ENCODE results near the gene MRAP2.
"Not testable (repeated sequence)": the region's sequence is repeated elsewhere in the genome, so short reads cannot be mapped to it uniquely, and the experiment has no call there.

MRAP2 gene

GRCh38 chr6:84032000-84032399 is 1.6 kb upstream of the MRAP2 start:
- DNase-seq (ENCODE audit: low spot score): not testable (repeated sequence)

- DNase-seq (ENCODE audit: low spot score): no peak
Observed at GRCh38 chr6:84035484-84035883, 1.9 kb downstream of the MRAP2 start.

GRCh38 chr6:84037425-84038089 is 4.0 kb downstream of the MRAP2 start:
- no peak for DNase-seq (ENCODE audit: low spot score)

GRCh38 chr6:84042603-84043002 is 9.0 kb downstream of the MRAP2 start:
- DNase-seq (ENCODE audit: low spot score): no peak

GRCh38 chr6:84043555-84043954 is 10.0 kb downstream of the MRAP2 start:
- DNase-seq (ENCODE audit: low spot score): no peak

GRCh38 chr6:84046755-84047154 is 13.2 kb downstream of the MRAP2 start:
- DNase-seq (ENCODE audit: low spot score): no peak

GRCh38 chr6:84048588-84048987 is 15.0 kb downstream of the MRAP2 start:
- DNase-seq (ENCODE audit: low spot score): no peak

GRCh38 chr6:84050408-84050807 is 16.8 kb downstream of the MRAP2 start:
- DNase-seq (ENCODE audit: low spot score): no peak

- DNase-seq (ENCODE audit: low spot score): peak; percentile 91
Observed at GRCh38 chr6:84052204-84052882, 18.8 kb downstream of the MRAP2 start.

GRCh38 chr6:84052883-84053241 is 19.3 kb downstream of the MRAP2 start:
- DNase-seq (ENCODE audit: low spot score): peak; percentile 19

- no peak for DNase-seq (ENCODE audit: low spot score)
Observed at GRCh38 chr6:84055647-84056046, 22.1 kb downstream of the MRAP2 start.

GRCh38 chr6:84057908-84058307 is 24.3 kb downstream of the MRAP2 start:
- no peak for DNase-seq (ENCODE audit: low spot score)

GRCh38 chr6:84059082-84059481 is 25.5 kb downstream of the MRAP2 start:
- no peak for DNase-seq (ENCODE audit: low spot score)

- DNase-seq (ENCODE audit: low spot score): no peak
Observed at GRCh38 chr6:84061174-84061573, 27.6 kb downstream of the MRAP2 start.

- no peak for DNase-seq (ENCODE audit: low spot score)
Observed at GRCh38 chr6:84061613-84062398, 28.2 kb downstream of the MRAP2 start.

GRCh38 chr6:84062519-84063154 is 29.1 kb downstream of the MRAP2 start:
- no peak for DNase-seq (ENCODE audit: low spot score)

GRCh38 chr6:84065693-84066290 is 32.2 kb downstream of the MRAP2 start:
- DNase-seq (ENCODE audit: low spot score): no peak

GRCh38 chr6:84066536-84066935 is 33.0 kb downstream of the MRAP2 start:
- no peak for DNase-seq (ENCODE audit: low spot score)

GRCh38 chr6:84068873-84069272 is 35.3 kb downstream of the MRAP2 start:
- not testable (repeated sequence) for DNase-seq (ENCODE audit: low spot score)

- DNase-seq (ENCODE audit: low spot score): no peak
Observed at GRCh38 chr6:84072442-84072997, 38.9 kb downstream of the MRAP2 start.

- peak; percentile 52 for DNase-seq (ENCODE audit: low spot score)
Observed at GRCh38 chr6:84074988-84075781, 41.6 kb downstream of the MRAP2 start.

Data from iPS-NIHi11 (cell line).